Astrocyte (in vitro differentiated cells and primary cell): Measurements from ENCODE around the gene EMC8.

ENCODE experiments used
- EZH2 ChIP-seq: IDR thresholded peaks from 2 replicates; pipeline ENCODE4 v1.6.1; 2012; ENCODE audit warnings: mild to moderate bottlenecking, low read length, inconsistent platforms; ENCODE audit not compliant: insufficient read depth
- TF ChIP-seq, protein P1 (sequence below): IDR thresholded peaks from 2 replicates; pipeline ENCODE4 v1.5.1; 2011; ENCODE audit warnings: low read depth, mild to moderate bottlenecking, inconsistent platforms, low read length, moderate library complexity; ENCODE audit not compliant: insufficient read depth

DNA sequence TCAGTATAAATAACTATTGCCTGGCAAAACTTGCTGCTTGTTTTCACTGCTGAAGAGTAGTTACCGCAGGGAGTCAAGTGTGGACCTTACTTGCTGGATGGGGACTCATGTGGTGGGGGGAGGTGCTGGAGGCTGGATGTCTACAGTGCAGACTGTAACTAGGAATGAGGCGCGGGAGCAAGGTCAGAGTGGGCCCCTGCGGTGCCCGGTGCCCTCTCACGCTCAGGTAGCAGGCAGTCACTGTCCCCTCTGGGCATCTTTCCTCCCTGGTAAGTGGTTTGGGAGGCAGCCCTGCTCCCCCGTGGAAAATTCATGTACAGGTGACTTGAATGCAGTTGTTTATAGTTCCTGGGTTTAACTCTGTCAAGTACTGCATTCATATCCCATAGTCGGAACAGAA is 4.6 kb downstream of the EMC8 start:
- TF ChIP-seq, protein P1, sequence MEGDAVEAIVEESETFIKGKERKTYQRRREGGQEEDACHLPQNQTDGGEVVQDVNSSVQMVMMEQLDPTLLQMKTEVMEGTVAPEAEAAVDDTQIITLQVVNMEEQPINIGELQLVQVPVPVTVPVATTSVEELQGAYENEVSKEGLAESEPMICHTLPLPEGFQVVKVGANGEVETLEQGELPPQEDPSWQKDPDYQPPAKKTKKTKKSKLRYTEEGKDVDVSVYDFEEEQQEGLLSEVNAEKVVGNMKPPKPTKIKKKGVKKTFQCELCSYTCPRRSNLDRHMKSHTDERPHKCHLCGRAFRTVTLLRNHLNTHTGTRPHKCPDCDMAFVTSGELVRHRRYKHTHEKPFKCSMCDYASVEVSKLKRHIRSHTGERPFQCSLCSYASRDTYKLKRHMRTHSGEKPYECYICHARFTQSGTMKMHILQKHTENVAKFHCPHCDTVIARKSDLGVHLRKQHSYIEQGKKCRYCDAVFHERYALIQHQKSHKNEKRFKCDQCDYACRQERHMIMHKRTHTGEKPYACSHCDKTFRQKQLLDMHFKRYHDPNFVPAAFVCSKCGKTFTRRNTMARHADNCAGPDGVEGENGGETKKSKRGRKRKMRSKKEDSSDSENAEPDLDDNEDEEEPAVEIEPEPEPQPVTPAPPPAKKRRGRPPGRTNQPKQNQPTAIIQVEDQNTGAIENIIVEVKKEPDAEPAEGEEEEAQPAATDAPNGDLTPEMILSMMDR: no peak
- no peak for TF ChIP-seq EZH2
